ENCODE measurements around the gene TMEM213. TPM values are rescaled to one million over a fixed set of nuclear protein-coding genes. Genes with fewer than 3 reads are reported as not detected.
A peak's percentile ranks its signal among the peaks of the same experiment; 100 is the strongest.

Gene TMEM213
- total and polyA plus RNA-seq, 3 experiments from 2014 or later, result 0.05 TPM; not detected in 2

DNA sequence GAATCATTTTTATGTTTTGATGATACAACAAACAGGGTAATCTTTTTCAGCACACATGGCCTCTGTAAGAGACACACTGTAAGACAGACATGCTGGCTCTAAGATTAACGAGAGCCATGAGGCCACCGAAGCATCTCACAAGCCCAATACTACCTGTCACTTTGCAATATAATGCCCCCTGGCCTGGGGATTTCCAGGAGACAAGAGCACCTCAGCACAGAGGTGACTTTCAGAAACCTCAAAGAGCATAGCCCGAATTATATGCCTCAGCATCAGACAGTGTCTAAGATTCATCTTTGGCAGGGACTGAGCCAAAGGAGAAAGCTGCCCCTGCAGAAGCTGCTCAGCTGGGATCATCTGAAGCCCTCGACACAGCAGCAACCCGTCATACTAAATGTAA is 44.2 kb upstream of the TMEM213 start:
- POLR2A ChIA-PET, result no interaction called here
- DNase-seq, result peak in 1 of 5 donors; percentile 12

DNA sequence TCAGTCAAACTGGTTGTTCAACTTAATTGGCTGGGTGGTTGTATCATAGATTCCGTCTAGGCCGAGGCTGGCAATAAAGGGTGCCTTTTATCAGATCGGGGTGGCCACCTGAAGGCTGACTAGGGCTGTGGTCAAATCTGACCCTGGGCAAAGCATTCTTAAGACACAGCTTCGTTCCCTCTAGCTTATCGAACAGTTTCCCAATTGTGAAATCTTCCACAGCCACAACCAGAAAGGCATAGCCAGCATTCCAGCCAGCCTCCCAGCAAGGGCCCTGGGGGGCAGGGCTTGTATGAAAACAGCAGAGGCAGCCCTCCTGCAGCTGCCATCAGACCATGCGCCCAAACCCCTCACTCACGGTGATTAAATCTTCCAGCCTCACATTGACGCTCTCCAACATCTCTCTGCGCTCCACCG is 42.5 kb upstream of the TMEM213 start:
- Histone ChIP-seq H3K36me3 (ENCODE audit: insufficient read depth, low read length) (no peaks in the 10 kb centered on the region), H3K4me3 (ENCODE audit: low read length) (no peak overlapping the region), H3K27me3 (ENCODE audit: insufficient read depth, low read length, poor library complexity, severe bottlenecking) (no peaks in the 10 kb centered on the region), H3K4me1 (ENCODE audit: insufficient read depth, low read length) (peaks cover 24% of the 10 kb centered on the region), H3K9me3 (ENCODE audit: low read length) (no peaks in the 10 kb centered on the region), H3K27ac (ENCODE audit: low read depth, low read length) (no peak overlapping the region)
- CTCF ChIA-PET, result interaction anchor here (1.1 to 1.9 kb wide), 2 partner anchors 17 to 29 kb away, joined by 3 to 8 read pairs; no protein-coding TSS in a partner anchor
- peak overlapping the region in 1 of 7 donors; percentile 9 for H3K4me3 Mint-ChIP-seq
- peaks cover 0 to 2% (median 0%) of the 10 kb centered on the region in 3 donors for H3K36me3 Mint-ChIP-seq
- peaks cover 0 to 3% of the 10 kb centered on the region in 2 donors for H3K27me3 Mint-ChIP-seq
- DNase-seq, result no peak
- peaks cover 28 to 47% (median 45%) of the 10 kb centered on the region in 3 donors for H3K4me1 Mint-ChIP-seq
- H3K27ac Mint-ChIP-seq, result peak overlapping the region in 5 of 8 donors; percentile 56 to 88 (median 80)
- POLR2A ChIA-PET, result interaction anchor here (0.5 kb wide), 1 partner anchor 47 kb away, joined by 3 read pairs; no protein-coding TSS in a partner anchor
- no peaks in the 10 kb centered on the region for H3K9me3 Mint-ChIP-seq

More for the DNA sequence above, 44.2 kb upstream of the TMEM213 start:
- Mint-ChIP-seq H3K9me3 (no peaks in the 10 kb centered on the region), H3K4me1 (peaks cover 42 to 63% (median 53%) of the 10 kb centered on the region in 3 donors), H3K27ac (peak overlapping the region; percentile 82 to 99 (median 95)), H3K4me3 (peak overlapping the region in 4 of 7 donors; percentile 16 to 37 (median 22)), H3K36me3 (peaks cover 0 to 2% (median 0%) of the 10 kb centered on the region in 3 donors), H3K27me3 (peaks cover 0 to 4% of the 10 kb centered on the region in 2 donors)
- Histone ChIP-seq H3K27me3 (ENCODE audit: insufficient read depth, low read length, poor library complexity, severe bottlenecking) (no peaks in the 10 kb centered on the region), H3K4me3 (ENCODE audit: low read length) (no peak overlapping the region), H3K4me1 (ENCODE audit: insufficient read depth, low read length) (peaks cover 24% of the 10 kb centered on the region), H3K36me3 (ENCODE audit: insufficient read depth, low read length) (no peaks in the 10 kb centered on the region), H3K27ac (ENCODE audit: low read depth, low read length) (no peak overlapping the region), H3K9me3 (ENCODE audit: low read length) (no peaks in the 10 kb centered on the region)
- CTCF ChIA-PET, result no interaction called here

DNA sequence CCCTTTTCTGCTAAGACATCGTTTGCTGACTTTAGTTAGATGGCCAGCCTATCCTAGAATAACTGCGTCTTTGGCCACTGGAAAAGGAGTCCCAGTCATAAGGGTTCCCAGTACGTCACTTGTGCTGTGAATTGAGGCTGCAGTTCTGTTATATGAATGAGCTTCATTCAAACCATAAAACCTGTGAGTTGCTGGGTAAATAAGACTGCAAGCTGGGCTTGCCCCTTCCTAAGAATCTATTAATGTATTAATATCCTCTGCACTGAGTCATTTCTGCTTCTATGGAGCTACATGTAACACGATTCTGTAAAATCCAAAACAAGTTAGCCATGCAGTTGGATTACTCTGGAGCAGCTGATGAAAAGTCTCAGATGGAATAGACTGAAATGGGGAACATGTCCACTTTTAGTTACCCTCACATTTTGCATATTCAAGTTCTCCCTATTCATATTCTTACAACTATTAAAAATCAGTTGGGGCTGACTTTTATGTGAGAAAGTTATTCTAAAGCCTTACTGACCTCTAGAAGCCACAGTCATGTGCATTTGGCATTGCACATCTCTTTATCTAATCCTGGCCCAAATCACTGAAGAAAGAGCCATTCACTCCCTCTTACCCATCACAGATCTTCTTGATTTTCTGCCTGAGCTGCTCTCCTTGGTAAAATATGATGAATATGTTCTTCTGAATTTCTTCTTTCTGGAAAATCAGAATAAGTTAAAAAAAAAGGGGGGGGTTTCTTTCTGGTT is 41.8 kb upstream of the TMEM213 start:
- H3K9me3 Mint-ChIP-seq, result no peaks in the 10 kb centered on the region
- Histone ChIP-seq H3K4me1 (ENCODE audit: insufficient read depth, low read length) (peaks cover 24% of the 10 kb centered on the region), H3K4me3 (ENCODE audit: low read length) (no peak overlapping the region), H3K9me3 (ENCODE audit: low read length) (no peaks in the 10 kb centered on the region), H3K27ac (ENCODE audit: low read depth, low read length) (no peak overlapping the region), H3K36me3 (ENCODE audit: insufficient read depth, low read length) (no peaks in the 10 kb centered on the region), H3K27me3 (ENCODE audit: insufficient read depth, low read length, poor library complexity, severe bottlenecking) (no peaks in the 10 kb centered on the region)
- H3K27me3 Mint-ChIP-seq, result peaks cover 0 to 3% of the 10 kb centered on the region in 2 donors
- H3K4me1 Mint-ChIP-seq, result peaks cover 23 to 40% (median 38%) of the 10 kb centered on the region in 3 donors
- ChIA-PET POLR2A (interaction anchor here (0.8 kb wide), 1 partner anchor 338 kb away, joined by 3 read pairs; no protein-coding TSS in a partner anchor), CTCF (interaction anchor here (0.9 to 1.9 kb wide), 3 partner anchors 15 to 28 kb away, joined by 3 to 8 read pairs (median 4); no protein-coding TSS in a partner anchor)
- H3K27ac Mint-ChIP-seq, result peak overlapping the region in 5 of 8 donors; percentile 56 to 88 (median 81)
- DNase-seq, result no peak
- H3K36me3 Mint-ChIP-seq, result peaks cover 0 to 2% (median 0%) of the 10 kb centered on the region in 3 donors
- peak overlapping the region in 1 of 7 donors; percentile 9 for H3K4me3 Mint-ChIP-seq

DNA sequence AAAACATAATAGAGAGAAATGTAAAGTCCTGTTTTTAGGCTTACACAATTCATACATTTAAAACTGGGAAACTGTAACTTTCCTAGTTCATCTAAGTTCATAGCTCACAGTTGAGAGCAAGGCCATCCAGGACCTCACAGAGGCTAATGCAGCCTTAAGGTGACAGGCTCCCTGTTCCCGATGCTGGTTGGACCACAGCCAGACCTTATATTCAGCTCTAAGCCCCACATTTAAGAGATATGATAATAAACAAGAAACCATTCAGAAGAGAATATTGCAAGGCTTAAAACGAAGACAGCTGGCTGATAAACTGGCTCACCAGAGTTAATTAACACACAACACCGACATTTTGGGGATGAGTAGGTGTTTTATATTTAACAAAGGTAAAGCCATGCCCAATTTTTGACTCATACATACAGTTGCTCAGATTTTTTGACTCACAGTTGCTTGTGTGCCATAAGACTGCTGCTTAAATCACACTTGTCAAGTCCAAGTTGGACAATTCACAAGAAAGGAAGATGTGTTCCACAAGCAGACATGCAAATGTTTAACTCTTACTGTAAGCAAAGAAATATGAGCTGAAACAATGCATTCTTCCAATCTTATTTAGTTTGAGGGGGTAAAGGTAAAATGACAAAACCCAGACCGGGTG is 41.1 kb upstream of the TMEM213 start:
- Histone ChIP-seq H3K4me1 (ENCODE audit: insufficient read depth, low read length) (peaks cover 20% of the 10 kb centered on the region), H3K27ac (ENCODE audit: low read depth, low read length) (no peak overlapping the region), H3K4me3 (ENCODE audit: low read length) (no peak overlapping the region), H3K9me3 (ENCODE audit: low read length) (no peaks in the 10 kb centered on the region), H3K36me3 (ENCODE audit: insufficient read depth, low read length) (no peaks in the 10 kb centered on the region), H3K27me3 (ENCODE audit: insufficient read depth, low read length, poor library complexity, severe bottlenecking) (no peaks in the 10 kb centered on the region)
- Mint-ChIP-seq H3K4me3 (no peak overlapping the region), H3K27me3 (peaks cover 0 to 3% of the 10 kb centered on the region in 2 donors), H3K9me3 (no peaks in the 10 kb centered on the region), H3K36me3 (peaks cover 0 to 2% (median 0%) of the 10 kb centered on the region in 3 donors), H3K4me1 (peaks cover 19 to 33% (median 32%) of the 10 kb centered on the region in 3 donors), H3K27ac (peak overlapping the region in 3 of 8 donors; percentile 56 to 81 (median 70))
- POLR2A ChIA-PET, result interaction anchor here (0.8 kb wide), 1 partner anchor 337 kb away, joined by 3 read pairs; no protein-coding TSS in a partner anchor
- DNase-seq, result no peak
- CTCF ChIA-PET, result interaction anchor here (0.7 to 0.9 kb wide), 2 partner anchors 9 to 14 kb away, joined by 3 to 4 read pairs; no protein-coding TSS in a partner anchor

DNA sequence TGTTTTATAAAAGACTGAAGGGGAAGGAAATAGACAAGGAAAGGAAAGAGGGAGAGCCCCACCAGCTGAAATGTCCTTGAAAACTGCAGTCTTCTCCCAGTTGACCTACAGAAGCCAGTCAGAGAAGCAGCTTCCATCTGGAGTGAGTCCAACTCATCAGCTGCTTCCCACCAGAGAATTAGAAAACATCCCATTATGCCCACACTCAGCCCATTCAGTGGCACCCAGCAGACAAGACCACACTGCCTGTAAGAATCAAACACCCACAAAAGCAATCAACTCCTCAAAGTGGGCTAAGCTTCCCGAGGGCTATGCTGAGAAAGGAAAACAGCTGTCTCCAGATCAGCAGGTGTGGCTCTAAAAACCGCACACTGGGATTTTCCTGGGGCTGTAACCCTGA is 29.6 kb upstream of the TMEM213 start:
- H3K4me3 ChIP-seq (ENCODE audit: low read length), result no peak overlapping the region
- Mint-ChIP-seq H3K36me3 (no peaks in the 10 kb centered on the region), H3K9me3 (no peaks in the 10 kb centered on the region), H3K4me3 (no peak overlapping the region), H3K4me1 (peaks cover 0 to 5% (median 0%) of the 10 kb centered on the region in 3 donors), H3K27me3 (peaks cover 1 to 2% of the 10 kb centered on the region in 2 donors), H3K27ac (peak overlapping the region in 1 of 8 donors; percentile 51)
- no peaks in the 10 kb centered on the region for H3K36me3 ChIP-seq (ENCODE audit: insufficient read depth, low read length)
- H3K4me1 ChIP-seq (ENCODE audit: insufficient read depth, low read length), result no peaks in the 10 kb centered on the region
- no peaks in the 10 kb centered on the region for H3K9me3 ChIP-seq (ENCODE audit: low read length)
- no peak for DNase-seq
- ChIA-PET CTCF (interaction anchor here (0.9 to 1.8 kb wide), 3 partner anchors 9 to 30 kb away, joined by 3 read pairs; no protein-coding TSS in a partner anchor), POLR2A (no interaction called here)
- H3K27me3 ChIP-seq (ENCODE audit: insufficient read depth, low read length, poor library complexity, severe bottlenecking), result no peaks in the 10 kb centered on the region
- H3K27ac ChIP-seq (ENCODE audit: low read depth, low read length), result no peak overlapping the region

DNA sequence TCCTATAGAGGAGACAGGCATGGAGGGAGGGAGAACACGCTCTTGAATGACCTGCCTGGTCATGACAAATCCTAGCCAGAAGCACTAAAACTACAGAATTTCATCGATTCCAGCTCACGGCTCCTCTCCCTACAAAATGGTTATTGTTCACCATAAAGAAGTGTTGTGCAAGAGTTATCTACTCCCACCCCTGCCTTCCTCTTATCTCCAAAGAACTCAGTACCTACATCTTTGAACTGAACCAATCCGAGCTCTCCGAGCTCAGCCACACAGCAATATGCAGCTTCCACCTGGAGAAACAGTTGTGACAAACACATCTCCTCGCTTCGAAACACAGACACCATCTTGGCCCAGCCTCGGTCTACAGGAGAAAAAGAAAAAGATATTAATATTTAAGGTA is 26.9 kb upstream of the TMEM213 start:
- Histone ChIP-seq H3K4me1 (ENCODE audit: insufficient read depth, low read length) (no peaks in the 10 kb centered on the region), H3K27me3 (ENCODE audit: insufficient read depth, low read length, poor library complexity, severe bottlenecking) (no peaks in the 10 kb centered on the region), H3K36me3 (ENCODE audit: insufficient read depth, low read length) (no peaks in the 10 kb centered on the region), H3K9me3 (ENCODE audit: low read length) (no peaks in the 10 kb centered on the region), H3K4me3 (ENCODE audit: low read length) (no peak overlapping the region), H3K27ac (ENCODE audit: low read depth, low read length) (no peak overlapping the region)
- Mint-ChIP-seq H3K9me3 (no peaks in the 10 kb centered on the region), H3K4me3 (no peak overlapping the region), H3K27ac (peak overlapping the region in 2 of 8 donors; percentile 56 to 69), H3K27me3 (peaks cover 2 to 5% of the 10 kb centered on the region in 2 donors), H3K36me3 (no peaks in the 10 kb centered on the region), H3K4me1 (peaks cover 0 to 5% (median 0%) of the 10 kb centered on the region in 3 donors)
- ChIA-PET POLR2A (interaction anchor here (0.6 kb wide), 1 partner anchor 166 kb away, joined by 11 read pairs; no protein-coding TSS in a partner anchor), CTCF (interaction anchor here (1.1 kb wide), 1 partner anchor 15 kb away, joined by 4 read pairs; no protein-coding TSS in a partner anchor)
- DNase-seq, result no peak

DNA sequence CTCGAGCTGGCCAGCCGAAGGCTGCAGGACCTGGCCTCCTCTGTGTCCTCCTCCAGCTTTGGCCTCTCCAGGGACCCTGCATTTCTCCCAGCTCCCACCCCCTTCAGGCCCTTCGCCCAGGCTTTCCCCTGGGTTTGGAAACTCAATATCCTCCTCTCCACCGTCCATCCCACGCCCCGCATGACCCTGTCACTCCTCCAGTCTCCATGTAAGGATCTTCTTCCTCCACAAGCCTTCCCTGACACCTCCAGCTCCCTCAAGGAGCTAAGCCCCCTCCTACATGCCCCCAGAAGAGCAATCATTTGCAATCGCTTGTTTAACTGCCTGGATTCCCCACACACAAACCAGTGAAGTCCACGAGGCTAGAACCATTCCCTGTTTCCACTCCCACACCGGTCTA is 24.6 kb upstream of the TMEM213 start:
- Mint-ChIP-seq H3K27ac (peak overlapping the region in 1 of 8 donors; percentile 37), H3K4me3 (no peak overlapping the region), H3K9me3 (no peaks in the 10 kb centered on the region), H3K36me3 (no peaks in the 10 kb centered on the region), H3K27me3 (peaks cover 3 to 5% of the 10 kb centered on the region in 2 donors), H3K4me1 (peaks cover 0 to 5% (median 0%) of the 10 kb centered on the region in 3 donors)
- POLR2A ChIA-PET, result no interaction called here
- no peak overlapping the region for H3K27ac ChIP-seq (ENCODE audit: low read depth, low read length)
- no peaks in the 10 kb centered on the region for H3K27me3 ChIP-seq (ENCODE audit: insufficient read depth, low read length, poor library complexity, severe bottlenecking)
- no peak for DNase-seq
- no peaks in the 10 kb centered on the region for H3K36me3 ChIP-seq (ENCODE audit: insufficient read depth, low read length)
- no peak overlapping the region for H3K4me3 ChIP-seq (ENCODE audit: low read length)
- no peaks in the 10 kb centered on the region for H3K9me3 ChIP-seq (ENCODE audit: low read length)
- no peaks in the 10 kb centered on the region for H3K4me1 ChIP-seq (ENCODE audit: insufficient read depth, low read length)
- CTCF ChIA-PET, result no interaction called here
